Activated T-cell treated with anti-CD3 and anti-CD28 coated beads, Interleukin-2, amount 50 U/mL, for 48 hours (primary cell): Measurements from ENCODE around the gene TVP23C.

Experiments
- DNase-seq, 2 experiments: peaks; one replicate each; pipeline ENCODE4 v3.0.0-alpha.2; 2020

The TVP23C gene

DNA sequence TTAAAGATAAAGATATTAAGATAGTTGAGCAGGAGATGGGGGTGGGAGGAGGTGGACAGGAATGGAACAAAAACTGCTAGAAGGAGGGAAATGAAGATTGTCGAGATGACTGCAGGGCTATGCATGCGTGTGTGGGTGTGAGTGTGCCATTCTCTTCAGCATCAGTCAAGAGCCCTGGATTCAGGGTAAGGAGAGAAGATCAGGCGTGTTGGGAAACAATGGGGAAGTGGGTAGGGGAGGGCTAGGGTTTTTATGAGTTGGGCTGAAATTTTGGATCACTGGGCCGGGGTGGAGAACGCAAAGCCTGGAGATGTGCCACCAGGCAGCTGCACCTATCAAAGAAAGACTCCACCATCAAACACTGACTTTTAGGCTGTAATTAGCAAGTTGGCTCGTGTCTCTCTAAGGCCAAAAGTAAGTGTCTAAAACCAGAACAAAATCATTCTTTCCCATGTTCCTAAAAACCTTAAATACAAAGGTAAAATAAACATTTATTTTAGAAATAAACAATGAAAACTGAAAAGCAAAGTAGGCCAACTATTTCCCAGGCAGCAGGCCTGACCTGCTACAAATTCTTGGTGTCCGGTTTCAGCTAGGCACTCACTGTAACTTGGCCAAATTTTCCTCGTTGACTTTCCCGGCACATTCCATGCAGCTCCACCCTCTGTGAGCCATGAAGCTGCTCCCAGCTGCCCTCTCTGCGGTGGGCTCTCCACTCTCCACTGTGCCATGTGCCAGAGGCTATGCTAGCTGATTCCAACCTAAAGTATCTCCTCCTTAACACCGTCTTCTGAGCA lies 100.1 kb downstream of the TVP23C start:
- DNase-seq, result no peak

DNA sequence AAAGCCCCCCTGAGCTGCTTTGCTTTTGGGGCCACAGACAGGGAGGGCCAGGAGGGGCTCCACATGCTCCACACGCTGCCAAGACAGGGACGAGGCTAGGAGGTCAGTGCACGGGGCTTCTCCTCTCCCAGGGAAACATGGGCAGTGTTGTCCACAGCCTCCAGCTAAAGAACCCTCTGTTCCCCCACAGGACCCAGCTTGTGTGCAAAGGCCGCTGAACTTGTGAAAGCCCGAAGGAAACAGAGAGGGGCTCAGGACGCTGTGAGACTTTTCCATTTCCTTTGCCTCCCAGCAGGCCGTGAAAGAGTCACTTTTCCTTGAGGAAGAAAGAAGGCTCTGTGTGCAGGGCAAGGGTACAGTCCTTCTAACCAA lies 105.6 kb downstream of the TVP23C start:
- no peak for DNase-seq

DNA sequence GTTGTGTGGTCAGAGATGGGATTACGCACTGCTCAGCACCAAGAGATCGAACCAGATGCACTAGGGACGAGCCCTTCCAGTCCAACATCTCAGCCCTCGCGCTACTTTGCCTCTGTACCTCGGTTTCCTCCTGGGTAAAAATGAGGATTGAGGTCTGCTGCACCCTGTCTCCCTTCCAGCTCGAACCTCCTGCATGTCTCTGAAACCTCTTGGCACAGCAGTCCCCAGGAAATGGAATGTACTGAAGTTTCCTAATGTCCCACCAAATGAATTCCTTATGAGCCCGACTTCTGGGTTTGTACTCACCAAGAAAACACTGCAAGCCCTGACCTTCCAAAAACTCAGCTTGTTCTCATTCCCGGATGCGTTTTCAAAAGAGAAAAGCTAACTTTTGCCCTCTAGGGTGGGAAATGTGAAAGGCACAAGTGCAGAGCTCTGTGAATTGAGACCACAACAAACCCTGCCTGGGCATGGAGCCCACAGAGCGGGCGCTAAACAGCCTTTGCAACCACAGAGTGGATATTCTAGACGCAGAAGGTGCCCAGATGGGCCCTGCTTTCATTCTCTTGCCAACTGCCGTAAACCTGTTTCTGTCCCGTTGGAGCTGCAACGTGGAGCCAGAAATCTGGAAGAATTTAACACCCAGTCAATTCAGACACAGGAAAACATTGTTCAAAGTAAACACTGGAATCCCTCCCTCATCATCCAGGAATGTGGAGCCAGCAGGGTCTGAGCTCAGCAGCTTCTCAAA lies 106.1 kb downstream of the TVP23C start:
- no peak for DNase-seq

DNA sequence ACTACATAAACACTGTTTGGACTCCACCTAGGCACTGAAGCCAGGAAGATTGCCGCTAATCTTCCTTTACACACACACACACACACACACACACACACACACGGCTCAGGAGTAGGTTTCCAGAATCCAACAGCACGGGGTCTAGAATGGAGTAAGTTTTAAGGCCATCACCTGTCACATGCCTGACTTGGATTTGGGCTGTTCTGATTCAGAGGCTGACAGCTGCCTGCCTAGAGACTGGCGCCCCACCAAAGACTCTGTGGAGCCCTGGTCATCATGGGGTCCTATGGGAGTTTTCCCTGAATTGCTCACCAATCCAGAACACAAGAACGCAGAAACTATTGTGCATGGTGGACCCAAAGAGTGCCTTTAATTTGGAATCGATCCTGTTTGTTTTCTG lies 106.8 kb downstream of the TVP23C start:
- no peak for DNase-seq

DNA sequence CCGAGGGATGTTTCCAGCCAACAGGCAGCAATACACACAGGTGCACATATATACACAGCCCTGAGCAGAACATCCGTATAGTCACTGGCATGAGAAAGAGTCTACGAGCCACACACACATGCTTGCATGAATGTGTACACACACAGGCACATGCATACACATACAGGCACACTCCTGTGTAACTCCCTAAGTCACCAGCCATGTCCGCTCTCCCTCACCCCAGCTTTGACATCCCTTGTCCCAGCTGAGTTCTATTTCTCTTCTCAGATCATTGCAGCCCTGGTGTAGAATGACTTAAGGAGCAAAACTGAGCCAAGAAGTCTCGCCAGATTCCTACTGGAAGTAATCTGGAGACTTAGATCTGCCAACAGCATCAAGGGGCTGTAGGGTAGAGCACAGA lies 108.9 kb downstream of the TVP23C start:
- no peak for DNase-seq

DNA sequence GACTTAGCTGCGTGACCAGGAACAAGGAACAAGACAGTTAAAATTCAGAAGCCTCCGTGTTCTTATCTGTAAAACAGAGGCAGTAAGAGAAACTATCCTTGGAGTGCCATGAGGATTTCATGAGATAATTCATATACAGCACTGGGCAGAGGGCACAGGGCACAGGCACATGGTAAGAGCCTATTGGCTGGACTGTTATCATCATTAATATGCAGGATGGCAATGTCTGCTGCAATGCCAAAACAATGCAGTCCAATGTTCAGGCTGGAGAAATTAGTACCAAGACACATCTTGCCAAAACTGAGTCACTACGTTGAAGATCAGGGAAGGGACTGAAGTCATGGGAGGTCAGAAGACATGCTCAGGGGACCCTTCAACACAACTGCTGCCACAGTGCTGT lies 109.5 kb downstream of the TVP23C start:
- DNase-seq, result no peak

DNA sequence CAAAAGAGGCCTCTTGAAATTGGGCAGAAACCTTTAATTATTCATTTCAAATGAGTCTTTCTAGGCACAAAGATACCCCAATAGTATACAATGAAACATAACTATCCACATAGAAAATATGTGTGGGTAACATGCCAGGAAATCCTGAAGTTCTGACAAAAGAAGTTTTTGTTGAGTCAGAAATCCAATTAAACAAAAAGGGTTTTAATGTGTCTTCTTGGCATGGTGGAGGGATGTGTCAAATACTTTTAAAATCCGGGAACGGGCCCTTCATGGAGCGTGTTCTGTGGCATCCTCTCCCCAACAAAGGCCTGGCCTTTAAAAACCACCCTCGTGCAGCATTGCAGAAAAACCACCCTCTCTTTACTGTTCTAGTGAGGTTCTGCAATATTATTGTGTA lies 110.0 kb downstream of the TVP23C start:
- DNase-seq, result no peak

DNA sequence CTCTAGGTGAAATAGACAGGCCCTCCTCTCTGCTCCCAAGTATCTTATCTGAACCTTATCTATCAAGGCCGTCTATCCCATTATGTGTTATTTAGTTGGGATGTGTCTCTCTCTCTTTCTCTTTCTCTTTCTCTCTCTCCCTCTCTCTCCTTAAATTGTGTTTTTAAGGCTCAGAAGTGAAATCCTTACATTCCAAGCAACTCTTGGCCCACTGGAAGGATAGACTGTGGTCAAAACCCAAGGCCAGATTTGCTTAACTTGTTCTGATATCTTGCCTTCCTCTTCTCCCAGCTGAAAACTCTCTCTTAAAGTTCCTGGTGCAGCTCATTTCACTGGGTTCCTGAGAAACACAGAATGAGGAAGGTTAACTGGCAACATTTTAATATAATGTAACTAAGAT lies 110.5 kb downstream of the TVP23C start:
- no peak for DNase-seq
